ENCODE measurements around the gene MATN3.
A peak's percentile ranks its signal among the peaks of the same experiment; 100 is the strongest.

GRCh38 chr2:20052861-20053281, 40.4 kb upstream of the MATN3 start:
- TF ChIP-seq POLR2AphosphoS5 (IDR thresholded peaks at IDR 0.05) (peak; percentile 23), CTCF (IDR thresholded peaks at IDR 0.05) (no peak)
